ENCODE results near the gene CD36.

The CD36 gene

DNA sequence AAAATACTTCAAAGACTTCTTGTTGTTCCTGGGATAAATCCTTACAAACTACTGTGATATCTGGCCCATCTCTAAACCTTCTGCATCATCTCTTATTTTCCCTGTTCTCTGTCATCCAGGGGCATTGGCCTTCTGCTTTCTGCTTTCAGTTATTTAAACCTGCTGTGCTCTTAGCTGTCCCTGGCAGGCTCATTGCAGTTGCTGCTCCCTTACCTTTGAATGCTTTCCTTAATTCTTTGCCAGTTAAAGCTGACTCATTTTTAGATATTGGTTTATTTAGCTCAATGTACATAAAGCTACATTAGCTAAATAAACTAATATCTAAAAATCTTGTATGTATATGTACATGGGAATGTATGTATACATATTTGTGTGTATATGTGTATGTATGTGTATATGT is 40.6 kb upstream of the CD36 start:
- DNase-seq (ENCODE audit: extremely low read depth, insufficient read length), result no peak
- no peaks in the 10 kb centered on the region for H3K36me3 ChIP-seq (ENCODE audit: control insufficient read depth, insufficient read depth, low read length)
- H3K4me3 ChIP-seq (replicated peaks; ENCODE audit: low read depth, low read length), result no peak overlapping the region
- TF ChIP-seq, protein P1, sequence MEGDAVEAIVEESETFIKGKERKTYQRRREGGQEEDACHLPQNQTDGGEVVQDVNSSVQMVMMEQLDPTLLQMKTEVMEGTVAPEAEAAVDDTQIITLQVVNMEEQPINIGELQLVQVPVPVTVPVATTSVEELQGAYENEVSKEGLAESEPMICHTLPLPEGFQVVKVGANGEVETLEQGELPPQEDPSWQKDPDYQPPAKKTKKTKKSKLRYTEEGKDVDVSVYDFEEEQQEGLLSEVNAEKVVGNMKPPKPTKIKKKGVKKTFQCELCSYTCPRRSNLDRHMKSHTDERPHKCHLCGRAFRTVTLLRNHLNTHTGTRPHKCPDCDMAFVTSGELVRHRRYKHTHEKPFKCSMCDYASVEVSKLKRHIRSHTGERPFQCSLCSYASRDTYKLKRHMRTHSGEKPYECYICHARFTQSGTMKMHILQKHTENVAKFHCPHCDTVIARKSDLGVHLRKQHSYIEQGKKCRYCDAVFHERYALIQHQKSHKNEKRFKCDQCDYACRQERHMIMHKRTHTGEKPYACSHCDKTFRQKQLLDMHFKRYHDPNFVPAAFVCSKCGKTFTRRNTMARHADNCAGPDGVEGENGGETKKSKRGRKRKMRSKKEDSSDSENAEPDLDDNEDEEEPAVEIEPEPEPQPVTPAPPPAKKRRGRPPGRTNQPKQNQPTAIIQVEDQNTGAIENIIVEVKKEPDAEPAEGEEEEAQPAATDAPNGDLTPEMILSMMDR (IDR thresholded peaks at IDR 0.05; ENCODE audit: insufficient read depth, low read length, poor library complexity, severe bottlenecking), result no peak
- no peaks in the 10 kb centered on the region for H3K27me3 ChIP-seq (replicated peaks; ENCODE audit: control insufficient read depth, insufficient read depth, low read length)

DNA sequence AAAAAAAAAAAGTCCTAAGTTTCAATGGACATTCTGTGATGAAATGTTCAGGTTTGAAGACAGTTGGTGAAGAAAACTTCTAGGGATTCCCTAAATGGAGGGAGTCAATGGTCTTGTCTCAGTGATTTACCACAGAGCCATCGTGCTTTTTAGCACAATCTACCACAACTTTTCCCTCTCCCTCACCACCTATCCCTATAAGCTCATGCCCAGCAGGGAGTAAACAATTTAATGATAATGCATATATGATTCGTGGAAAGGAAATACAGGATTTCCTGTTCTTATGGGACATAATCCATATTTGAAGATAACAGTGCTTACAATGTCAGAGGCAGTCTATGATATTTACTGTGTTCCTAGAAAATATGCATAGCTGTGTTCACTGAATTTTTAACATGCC is 38.4 kb upstream of the CD36 start:
- H3K4me3 ChIP-seq (replicated peaks; ENCODE audit: low read depth, low read length), result no peak overlapping the region

DNA sequence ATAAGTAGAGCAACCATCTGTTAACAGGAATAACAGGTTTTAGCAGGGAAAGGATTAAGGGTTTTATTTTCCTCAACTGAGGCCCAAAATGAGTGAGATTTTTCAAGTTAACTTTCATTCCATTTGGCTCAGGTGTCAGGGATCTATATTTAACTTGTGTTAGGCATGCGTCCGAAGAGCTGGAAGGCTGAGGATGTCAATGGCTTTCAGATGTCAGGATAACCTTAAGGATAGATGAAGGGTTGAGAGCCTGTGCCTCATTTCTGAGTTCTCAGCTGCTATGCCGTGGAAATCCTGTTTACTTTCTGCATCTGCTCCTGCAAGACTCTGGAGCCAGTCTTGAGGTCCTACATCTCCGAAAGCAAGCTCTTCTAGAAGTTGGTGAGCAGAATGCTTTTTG is 36.4 kb upstream of the CD36 start:
- Histone ChIP-seq H3K27me3 (replicated peaks; ENCODE audit: control insufficient read depth, insufficient read depth, low read length) (no peaks in the 10 kb centered on the region), H3K4me3 (replicated peaks; ENCODE audit: low read depth, low read length) (no peak overlapping the region), H3K36me3 (ENCODE audit: control insufficient read depth, insufficient read depth, low read length) (no peaks in the 10 kb centered on the region)
- DNase-seq (ENCODE audit: extremely low read depth, insufficient read length), result no peak
- TF ChIP-seq, protein P1 (IDR thresholded peaks at IDR 0.05; ENCODE audit: insufficient read depth, low read length, poor library complexity, severe bottlenecking), result no peak

More for the DNA sequence above, 38.4 kb upstream of the CD36 start:
- H3K27me3 ChIP-seq (replicated peaks; ENCODE audit: control insufficient read depth, insufficient read depth, low read length), result no peaks in the 10 kb centered on the region
- DNase-seq (ENCODE audit: extremely low read depth, insufficient read length), result no peak
- TF ChIP-seq, protein P1 (IDR thresholded peaks at IDR 0.05; ENCODE audit: insufficient read depth, low read length, poor library complexity, severe bottlenecking), result no peak
- no peaks in the 10 kb centered on the region for H3K36me3 ChIP-seq (ENCODE audit: control insufficient read depth, insufficient read depth, low read length)

DNA sequence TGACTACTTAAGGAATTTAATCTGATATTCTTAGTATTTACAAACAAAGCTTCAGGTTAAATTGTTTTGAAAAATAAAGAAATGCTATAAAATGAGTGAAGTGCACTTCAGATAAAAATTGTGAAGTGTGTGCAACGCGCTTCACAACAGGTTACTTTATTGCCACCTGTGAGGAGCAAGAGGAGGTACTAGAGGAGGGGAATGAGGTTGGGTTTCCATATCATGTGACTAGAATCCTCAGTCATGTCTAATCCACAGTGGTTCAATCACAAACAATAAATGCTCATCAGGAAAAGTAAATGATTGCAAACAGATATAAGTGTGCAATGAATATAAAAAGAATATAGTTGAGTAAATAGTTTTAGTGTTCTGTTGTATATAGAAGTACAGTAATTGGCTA is 34.5 kb upstream of the CD36 start:
- TF ChIP-seq, protein P1 (IDR thresholded peaks at IDR 0.05; ENCODE audit: insufficient read depth, low read length, poor library complexity, severe bottlenecking), result no peak

DNA sequence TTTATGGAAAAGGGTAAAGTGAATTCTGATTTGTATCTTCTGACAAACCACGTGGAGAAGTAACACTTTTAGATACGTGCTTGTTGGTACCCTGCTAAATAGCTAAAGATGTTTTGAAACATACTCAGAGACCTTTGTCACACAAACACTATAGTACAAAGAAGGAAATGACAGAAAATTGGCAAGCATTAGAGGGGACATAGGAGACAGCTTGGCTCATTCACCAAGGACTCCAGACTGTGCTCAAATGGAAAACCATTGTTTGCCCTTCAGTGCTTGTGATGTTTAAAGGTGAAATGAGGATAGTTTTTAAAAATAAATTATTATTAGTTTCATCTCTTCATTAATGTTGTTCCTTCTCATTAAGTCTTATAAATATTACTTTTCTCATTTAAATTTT is 34.0 kb upstream of the CD36 start:
- Histone ChIP-seq H3K4me3 (replicated peaks; ENCODE audit: low read depth, low read length) (no peak overlapping the region), H3K27me3 (replicated peaks; ENCODE audit: control insufficient read depth, insufficient read depth, low read length) (no peaks in the 10 kb centered on the region), H3K36me3 (ENCODE audit: control insufficient read depth, insufficient read depth, low read length) (no peaks in the 10 kb centered on the region)
- no peak for DNase-seq (ENCODE audit: extremely low read depth, insufficient read length)
- TF ChIP-seq, protein P1 (IDR thresholded peaks at IDR 0.05; ENCODE audit: insufficient read depth, low read length, poor library complexity, severe bottlenecking), result no peak

More for the DNA sequence above, 34.5 kb upstream of the CD36 start:
- no peaks in the 10 kb centered on the region for H3K27me3 ChIP-seq (replicated peaks; ENCODE audit: control insufficient read depth, insufficient read depth, low read length)
- no peak overlapping the region for H3K4me3 ChIP-seq (replicated peaks; ENCODE audit: low read depth, low read length)
- no peak for DNase-seq (ENCODE audit: extremely low read depth, insufficient read length)
- H3K36me3 ChIP-seq (ENCODE audit: control insufficient read depth, insufficient read depth, low read length), result no peaks in the 10 kb centered on the region

DNA sequence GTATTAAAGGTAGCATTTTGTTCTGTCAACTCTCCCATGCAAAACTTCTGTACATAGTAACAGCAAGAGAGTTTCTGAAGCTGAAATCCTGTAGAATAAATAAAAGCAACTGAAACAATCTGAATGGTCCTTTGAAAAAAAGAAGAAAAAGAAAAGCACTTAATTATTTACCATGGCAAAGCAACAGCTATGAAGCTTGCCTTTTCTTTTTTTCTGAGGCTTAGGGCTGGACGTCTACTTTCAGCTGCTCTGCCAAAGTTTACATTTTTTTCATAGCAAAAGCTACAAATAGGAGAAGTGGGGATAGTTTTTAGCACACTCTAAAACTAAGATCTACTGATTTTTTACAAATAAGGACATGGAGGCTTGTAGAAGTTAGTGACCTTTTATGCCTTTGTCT is 31.3 kb upstream of the CD36 start:
- no peak for DNase-seq (ENCODE audit: extremely low read depth, insufficient read length)
- Histone ChIP-seq H3K27me3 (replicated peaks; ENCODE audit: control insufficient read depth, insufficient read depth, low read length) (no peaks in the 10 kb centered on the region), H3K4me3 (replicated peaks; ENCODE audit: low read depth, low read length) (no peak overlapping the region), H3K36me3 (ENCODE audit: control insufficient read depth, insufficient read depth, low read length) (no peaks in the 10 kb centered on the region)
- TF ChIP-seq, protein P1 (IDR thresholded peaks at IDR 0.05; ENCODE audit: insufficient read depth, low read length, poor library complexity, severe bottlenecking), result no peak
